Measurements from ENCODE around the gene YKT6.

DNA sequence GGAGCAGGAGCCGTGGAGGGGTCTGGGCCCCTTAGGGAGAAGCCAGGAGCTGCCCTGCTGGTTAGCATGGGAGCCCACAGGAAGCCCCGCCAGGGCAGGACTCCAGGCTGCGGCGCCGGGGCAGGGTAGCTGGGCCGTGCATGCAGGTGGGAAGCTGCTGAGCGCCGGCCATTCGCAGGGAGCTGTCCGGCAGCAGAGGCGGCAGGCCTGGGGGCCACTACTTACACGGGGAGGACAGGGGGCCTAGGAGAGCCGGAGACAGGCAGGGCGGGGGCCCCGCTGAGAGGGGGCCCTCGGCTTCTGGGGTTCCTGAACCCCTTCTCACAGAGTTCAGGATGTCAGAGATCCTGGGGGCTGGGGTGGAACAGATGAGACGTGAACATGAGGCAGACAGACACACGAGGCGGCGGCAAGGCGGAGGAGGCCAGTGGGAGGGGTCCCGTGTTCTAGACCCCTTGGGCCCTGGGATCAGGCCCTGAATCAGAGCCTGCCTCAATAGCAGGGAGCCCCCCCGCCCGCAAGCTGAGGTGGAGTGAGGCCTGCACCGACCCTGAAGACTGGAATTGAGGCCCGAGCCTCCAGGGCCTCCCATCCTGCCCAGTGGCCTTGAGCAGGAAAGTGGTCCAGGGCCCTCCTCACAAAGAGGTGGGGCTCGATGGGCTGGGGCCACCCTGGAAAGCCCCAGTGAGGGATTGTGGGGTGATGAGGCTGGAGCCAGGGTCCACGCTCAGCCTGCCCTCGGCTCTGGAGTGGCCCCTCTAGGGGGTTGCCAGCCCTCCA lies 28.0 kb downstream of the YKT6 start:
- TF ChIP-seq, protein P1, sequence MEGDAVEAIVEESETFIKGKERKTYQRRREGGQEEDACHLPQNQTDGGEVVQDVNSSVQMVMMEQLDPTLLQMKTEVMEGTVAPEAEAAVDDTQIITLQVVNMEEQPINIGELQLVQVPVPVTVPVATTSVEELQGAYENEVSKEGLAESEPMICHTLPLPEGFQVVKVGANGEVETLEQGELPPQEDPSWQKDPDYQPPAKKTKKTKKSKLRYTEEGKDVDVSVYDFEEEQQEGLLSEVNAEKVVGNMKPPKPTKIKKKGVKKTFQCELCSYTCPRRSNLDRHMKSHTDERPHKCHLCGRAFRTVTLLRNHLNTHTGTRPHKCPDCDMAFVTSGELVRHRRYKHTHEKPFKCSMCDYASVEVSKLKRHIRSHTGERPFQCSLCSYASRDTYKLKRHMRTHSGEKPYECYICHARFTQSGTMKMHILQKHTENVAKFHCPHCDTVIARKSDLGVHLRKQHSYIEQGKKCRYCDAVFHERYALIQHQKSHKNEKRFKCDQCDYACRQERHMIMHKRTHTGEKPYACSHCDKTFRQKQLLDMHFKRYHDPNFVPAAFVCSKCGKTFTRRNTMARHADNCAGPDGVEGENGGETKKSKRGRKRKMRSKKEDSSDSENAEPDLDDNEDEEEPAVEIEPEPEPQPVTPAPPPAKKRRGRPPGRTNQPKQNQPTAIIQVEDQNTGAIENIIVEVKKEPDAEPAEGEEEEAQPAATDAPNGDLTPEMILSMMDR (IDR thresholded peaks at IDR 0.05) = no peak
- TF ChIP-seq POLR2A (IDR thresholded peaks at IDR 0.05) = no peak
